Osteocyte (in vitro differentiated cells): Measurements from ENCODE around the gene NRCAM. TPM values are rescaled to one million over a fixed set of nuclear protein-coding genes. Genes with fewer than 3 reads are reported as not detected.
"Not testable (repeated sequence)": the region's sequence is repeated elsewhere in the genome, so short reads cannot be mapped to it uniquely, and the experiment has no call there.

Source experiments
- DNase-seq: peaks from one replicate; pipeline ENCODE4 v3.0.0; 2021; ENCODE audit warnings: mixed read lengths; ENCODE audit not compliant: unreplicated experiment; ENCODE audit errors: extremely low spot score
- H3K27ac Mint-ChIP-seq: one replicate; pipeline ENCODE4 v1.8.0; 2021; ENCODE audit warnings: mild to moderate bottlenecking, mixed read lengths; ENCODE audit not compliant: unreplicated experiment
- H3K27me3 Mint-ChIP-seq: one replicate; pipeline ENCODE4 v1.8.0; 2021; ENCODE audit warnings: mixed read lengths; ENCODE audit not compliant: unreplicated experiment
- H3K36me3 Mint-ChIP-seq: one replicate; pipeline ENCODE4 v1.8.0; 2021; ENCODE audit warnings: mixed read lengths; ENCODE audit not compliant: unreplicated experiment
- H3K4me1 Mint-ChIP-seq: one replicate; pipeline ENCODE4 v1.8.0; 2021; ENCODE audit warnings: mixed read lengths; ENCODE audit not compliant: unreplicated experiment
- H3K4me3 Mint-ChIP-seq: one replicate; pipeline ENCODE4 v1.8.0; 2021; ENCODE audit warnings: mild to moderate bottlenecking, moderate library complexity, mixed read lengths; ENCODE audit not compliant: unreplicated experiment
- H3K9me3 Mint-ChIP-seq: one replicate; pipeline ENCODE4 v1.8.0; 2021; ENCODE audit warnings: mixed read lengths; ENCODE audit not compliant: unreplicated experiment
- long read RNA-seq: library from polyadenylated mRNA; unstranded; transcript quantifications from one replicate; pipeline ENCODE4 v2.0.0, GENCODE V29; 2021
- total RNA-seq: library from RNA; stranded (reverse); gene quantifications from 2 replicates; pipeline ENCODE4 v1.2.1, GENCODE V29; 2021
- TF ChIP-seq, protein P1 (sequence below): fragments of 200-600 bp; sonication (generic); IDR thresholded peaks from 2 replicates; pipeline ENCODE4 v1.5.0; 2021; ENCODE audit warnings: antibody characterized with exemption, mild to moderate bottlenecking, moderate library complexity

Gene NRCAM
- 78.3 and 81.8 TPM in 2 replicates for total RNA-seq
- long read RNA-seq, full-length matches to known transcripts, result 11 of 139 reads
- long read RNA-seq, partial matches to known transcripts, result 70 of 139 reads
- long read RNA-seq, other reads (novel, unspliced or antisense), result 58 of 139 reads

GRCh38 chr7:108455998-108456677 is at the start of gene NRCAM:
TSS of gene NRCAM (minus strand) at chr7:108456436. CDS start at chr7:108240064, 216,372 bp downstream.
- Mint-ChIP-seq H3K4me3 (peak within 1 kb of the TSS; percentile 84), H3K9me3 (no peaks in the 10 kb centered on the region), H3K36me3 (no peaks in the 10 kb centered on the region), H3K4me1 (peaks cover 26% of the 10 kb centered on the region), H3K27ac (peak within 1 kb of the TSS; percentile 59), H3K27me3 (peaks cover 25% of the 10 kb centered on the region)
- TF ChIP-seq, protein P1, sequence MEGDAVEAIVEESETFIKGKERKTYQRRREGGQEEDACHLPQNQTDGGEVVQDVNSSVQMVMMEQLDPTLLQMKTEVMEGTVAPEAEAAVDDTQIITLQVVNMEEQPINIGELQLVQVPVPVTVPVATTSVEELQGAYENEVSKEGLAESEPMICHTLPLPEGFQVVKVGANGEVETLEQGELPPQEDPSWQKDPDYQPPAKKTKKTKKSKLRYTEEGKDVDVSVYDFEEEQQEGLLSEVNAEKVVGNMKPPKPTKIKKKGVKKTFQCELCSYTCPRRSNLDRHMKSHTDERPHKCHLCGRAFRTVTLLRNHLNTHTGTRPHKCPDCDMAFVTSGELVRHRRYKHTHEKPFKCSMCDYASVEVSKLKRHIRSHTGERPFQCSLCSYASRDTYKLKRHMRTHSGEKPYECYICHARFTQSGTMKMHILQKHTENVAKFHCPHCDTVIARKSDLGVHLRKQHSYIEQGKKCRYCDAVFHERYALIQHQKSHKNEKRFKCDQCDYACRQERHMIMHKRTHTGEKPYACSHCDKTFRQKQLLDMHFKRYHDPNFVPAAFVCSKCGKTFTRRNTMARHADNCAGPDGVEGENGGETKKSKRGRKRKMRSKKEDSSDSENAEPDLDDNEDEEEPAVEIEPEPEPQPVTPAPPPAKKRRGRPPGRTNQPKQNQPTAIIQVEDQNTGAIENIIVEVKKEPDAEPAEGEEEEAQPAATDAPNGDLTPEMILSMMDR, result no peak
- peak; percentile 91 for DNase-seq

GRCh38 chr7:108504576-108504975 is 48.3 kb upstream of the NRCAM start:
- not testable (repeated sequence) for H3K4me3 Mint-ChIP-seq, DNase-seq, H3K27me3 Mint-ChIP-seq, H3K27ac Mint-ChIP-seq, H3K4me1 Mint-ChIP-seq, H3K9me3 Mint-ChIP-seq
- H3K36me3 Mint-ChIP-seq, result peaks cover 19% of the 10 kb centered on the region

DNA sequence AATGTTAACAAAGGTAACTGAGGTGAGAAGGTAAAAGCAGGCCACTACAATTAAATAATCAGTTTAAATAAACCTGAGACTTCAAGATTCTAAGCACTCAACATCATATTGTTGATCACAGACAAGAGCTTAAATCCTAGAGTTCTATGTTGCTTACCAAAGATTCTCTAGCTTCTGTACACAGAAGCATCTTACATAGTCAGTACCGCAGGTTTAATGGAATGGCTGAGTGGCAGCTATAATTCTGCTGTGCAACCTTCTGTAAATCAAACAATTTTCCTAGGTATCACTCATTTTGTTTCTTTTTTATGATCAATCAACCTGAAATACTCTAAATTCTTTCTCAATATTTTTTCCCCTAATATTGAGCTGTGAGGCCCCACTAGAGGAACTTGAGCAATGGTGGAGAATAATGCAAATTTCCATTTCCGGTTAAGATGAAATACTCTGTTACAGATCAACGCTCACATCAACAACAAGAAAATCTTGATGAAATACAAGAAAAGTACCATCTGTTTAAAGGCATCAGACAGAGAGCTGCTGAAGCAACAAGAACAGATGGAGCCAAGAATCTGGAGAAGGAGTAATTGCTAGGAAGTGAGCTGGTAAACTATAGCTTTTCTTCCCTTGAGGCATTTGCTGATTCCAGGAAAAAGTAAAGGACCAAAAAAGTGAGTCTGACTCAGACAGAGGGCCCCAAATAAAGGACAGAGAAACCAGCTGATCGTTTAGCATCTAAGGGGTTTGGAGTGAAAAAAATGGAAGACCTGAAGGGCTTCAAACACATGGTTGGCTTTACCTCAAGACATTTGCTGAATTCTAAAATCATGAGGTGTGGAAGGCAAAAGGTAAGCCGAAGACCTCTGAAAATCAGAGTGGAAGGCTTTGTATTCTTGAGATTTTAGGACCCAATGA is 47.1 kb upstream of the NRCAM start:
- peak overlapping the region; percentile 76 for H3K27ac Mint-ChIP-seq
- H3K4me1 Mint-ChIP-seq, result peaks cover 10% of the 10 kb centered on the region
- H3K4me3 Mint-ChIP-seq, result no peak overlapping the region
- no peaks in the 10 kb centered on the region for H3K27me3 Mint-ChIP-seq
- H3K9me3 Mint-ChIP-seq, result no peaks in the 10 kb centered on the region
- peaks cover 21% of the 10 kb centered on the region for H3K36me3 Mint-ChIP-seq
- TF ChIP-seq, protein P1, result no peak
- no peak for DNase-seq

DNA sequence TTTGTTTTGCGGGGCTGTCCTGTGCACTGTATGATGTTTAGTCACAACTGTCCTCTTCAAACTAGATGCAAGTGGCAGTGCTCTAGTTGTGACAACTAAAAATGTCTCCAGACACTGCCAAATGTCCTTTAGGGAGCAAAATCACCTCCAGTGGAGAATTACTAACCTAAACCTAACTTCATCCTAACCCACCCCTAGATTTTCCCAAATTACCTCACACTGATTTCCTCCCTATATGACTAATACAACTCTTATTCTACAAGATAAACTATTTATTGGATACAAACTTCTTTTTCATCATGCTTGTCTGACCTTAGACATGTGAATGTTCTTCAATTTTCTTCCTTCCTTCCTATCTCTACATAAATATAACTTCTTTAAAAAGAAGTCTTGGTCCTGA is 43.3 kb upstream of the NRCAM start:
- H3K4me1 Mint-ChIP-seq, result peaks cover 10% of the 10 kb centered on the region
- DNase-seq, result no peak
- H3K27me3 Mint-ChIP-seq, result no peaks in the 10 kb centered on the region
- H3K9me3 Mint-ChIP-seq, result no peaks in the 10 kb centered on the region
- TF ChIP-seq, protein P1, result no peak
- no peak overlapping the region for H3K27ac Mint-ChIP-seq
- no peak overlapping the region for H3K4me3 Mint-ChIP-seq
- peaks cover 24% of the 10 kb centered on the region for H3K36me3 Mint-ChIP-seq

DNA sequence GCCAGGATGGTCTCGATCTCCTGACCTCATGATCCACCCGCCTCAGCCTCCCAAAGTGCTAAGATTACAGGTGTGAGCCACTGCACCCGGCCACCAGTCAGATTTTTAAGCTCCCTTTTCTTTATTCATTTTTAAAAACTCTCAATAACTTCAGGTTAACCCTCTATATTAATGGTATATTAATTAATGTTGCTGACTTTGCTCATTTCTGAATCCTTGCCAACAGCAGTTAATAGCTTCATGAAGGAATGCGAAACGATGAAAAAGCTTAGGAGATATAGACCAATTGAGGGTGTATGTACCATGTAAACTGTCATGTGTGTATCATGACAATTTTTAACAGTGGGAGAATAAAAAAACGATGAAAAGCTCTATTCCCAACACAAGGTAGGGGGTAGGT is 42.2 kb upstream of the NRCAM start:
- H3K36me3 Mint-ChIP-seq, result peaks cover 27% of the 10 kb centered on the region
- TF ChIP-seq, protein P1, result no peak
- no peaks in the 10 kb centered on the region for H3K27me3 Mint-ChIP-seq
- DNase-seq, result no peak
- no peak overlapping the region for H3K4me3 Mint-ChIP-seq
- no peak overlapping the region for H3K27ac Mint-ChIP-seq
- H3K4me1 Mint-ChIP-seq, result peaks cover 5% of the 10 kb centered on the region
- H3K9me3 Mint-ChIP-seq, result no peaks in the 10 kb centered on the region
